Hepatocyte (in vitro differentiated cells): ENCODE measurements around the gene ATP2C2. TPM values are rescaled to one million over a fixed set of nuclear protein-coding genes. Genes with fewer than 3 reads are reported as not detected.

Source experiments
- DNase-seq: peaks from one replicate; pipeline ENCODE4 v3.0.0-alpha.2; 2016; ENCODE audit warnings: low spot score
- H2AFZ ChIP-seq: fragments of 200-600 bp; sonication (generic); 2 replicates; pipeline ENCODE4 v1.6.0; 2016; ENCODE audit warnings: antibody characterized with exemption, mild to moderate bottlenecking
- H3K27ac ChIP-seq: fragments of 200-600 bp; sonication (generic); 2 replicates; pipeline ENCODE4 v1.5.1; 2016; ENCODE audit warnings: mild to moderate bottlenecking
- H3K27me3 ChIP-seq: fragments of 200-600 bp; sonication (generic); 2 replicates; pipeline ENCODE4 v1.6.1; 2016
- H3K36me3 ChIP-seq: fragments of 200-600 bp; sonication (generic); replicated peaks from 2 replicates; pipeline ENCODE4 v1.5.1; 2016; ENCODE audit warnings: low read depth; ENCODE audit not compliant: insufficient read depth
- H3K4me1 ChIP-seq: fragments of 200-600 bp; sonication (generic); 2 replicates; pipeline ENCODE4 v1.5.1; 2016; ENCODE audit warnings: mild to moderate bottlenecking, moderate library complexity; ENCODE audit not compliant: insufficient read depth
- H3K4me2 ChIP-seq: fragments of 200-600 bp; sonication (generic); 2 replicates; pipeline ENCODE4 v1.6.0; 2016
- H3K4me3 ChIP-seq: fragments of 200-600 bp; sonication (generic); 2 replicates; pipeline ENCODE4 v1.5.1; 2016; ENCODE audit warnings: mild to moderate bottlenecking
- H3K79me2 ChIP-seq: fragments of 200-600 bp; sonication (generic); 2 replicates; pipeline ENCODE4 v1.6.0; 2017; ENCODE audit warnings: mild to moderate bottlenecking
- H3K9me2 ChIP-seq: fragments of 200-600 bp; sonication (generic); replicated peaks from 2 replicates; pipeline ENCODE4 v1.6.0; 2017; ENCODE audit warnings: mild to moderate bottlenecking; ENCODE audit not compliant: insufficient read depth
- H3K9me3 ChIP-seq: fragments of 200-600 bp; sonication (generic); 2 replicates; pipeline ENCODE4 v1.5.1; 2016; ENCODE audit warnings: low read depth, mild to moderate bottlenecking
- H4K20me1 ChIP-seq: fragments of 200-600 bp; sonication (generic); 2 replicates; pipeline ENCODE4 v1.6.0; 2016; ENCODE audit warnings: mild to moderate bottlenecking; ENCODE audit not compliant: insufficient read depth, poor library complexity, severe bottlenecking
- EZH2 ChIP-seq: fragments of 200-600 bp; sonication (generic); IDR thresholded peaks from 2 replicates; pipeline ENCODE4 v1.6.1; 2016; ENCODE audit warnings: antibody characterized with exemption, mild to moderate bottlenecking, borderline replicate concordance
- EZH2phosphoT487 ChIP-seq: fragments of 200-600 bp; sonication (generic); IDR thresholded peaks from one replicate; pipeline ENCODE4 v1.6.1; 2018; ENCODE audit warnings: antibody characterized with exemption, mild to moderate bottlenecking, low read depth, moderate library complexity; ENCODE audit not compliant: unreplicated experiment, severe bottlenecking
- WGBS: methylation state at CpG from one replicate; pipeline ENCODE4 v1.1.6; 2016; ENCODE audit warnings: low lambda C conversion rate; ENCODE audit errors: missing lambda C conversion rate; 5-methylcytosine and 5-hydroxymethylcytosine counted together
- polyA plus RNA-seq: library from polyadenylated mRNA; unstranded; fragments of >200 nt; fragmentation: Nextera tagmentation; extraction: Ambion mirVana; gene quantifications from 2 replicates; pipeline ENCODE4 v1.2.1, GENCODE V29; 2016
- total RNA-seq: library from RNA; depleted of rRNA; stranded (reverse); fragments of >200 nt; gene quantifications from 2 replicates; pipeline ENCODE4 v1.2.3, GENCODE V29; 2014
- TF ChIP-seq, protein P1 (sequence below): fragments of 200-600 bp; sonication (generic); IDR thresholded peaks from 2 replicates; pipeline ENCODE4 v1.5.1; 2016; ENCODE audit warnings: antibody characterized with exemption, mild to moderate bottlenecking; ENCODE audit not compliant: poor library complexity

ATP2C2 gene
- total and polyA plus RNA-seq, 2 experiments from 2014 or later, result 6.0 to 6.8 TPM

DNA sequence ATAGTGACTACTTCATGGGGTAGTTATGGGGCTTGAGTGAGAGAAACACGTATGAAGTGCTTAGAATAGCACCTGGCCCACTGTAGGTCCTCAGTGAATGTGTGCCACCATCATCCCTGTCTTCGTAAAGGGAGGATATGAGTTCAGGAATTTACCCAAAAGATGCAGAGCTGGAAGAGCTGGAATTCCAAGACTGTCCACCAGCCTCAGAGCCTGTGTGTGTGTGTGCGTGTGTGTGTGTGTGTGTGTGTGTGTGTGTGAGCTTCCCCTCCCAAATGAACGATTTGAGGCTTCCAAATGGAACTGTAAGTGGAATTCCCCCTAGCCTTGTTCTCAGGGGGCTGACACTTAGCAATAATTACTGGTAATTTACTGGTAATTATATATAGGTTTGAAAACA lies 46.4 kb upstream of the ATP2C2 start:
- Histone ChIP-seq H3K4me1 (no peaks in the 10 kb centered on the region), H3K9me2 (no peaks in the 10 kb centered on the region), H2AFZ (no peak overlapping the region), H4K20me1 (no peaks in the 10 kb centered on the region), H3K36me3 (no peaks in the 10 kb centered on the region), H3K27ac (no peak overlapping the region), H3K4me3 (no peak overlapping the region), H3K4me2 (no peak overlapping the region), H3K9me3 (no peaks in the 10 kb centered on the region), H3K79me2 (no peaks in the 10 kb centered on the region), H3K27me3 (no peaks in the 10 kb centered on the region)
- no peak for DNase-seq
- 71% methylated on average over 4 of the region's 4 CpGs for WGBS
- no peak for TF ChIP-seq EZH2phosphoT487
- TF ChIP-seq, protein P1, sequence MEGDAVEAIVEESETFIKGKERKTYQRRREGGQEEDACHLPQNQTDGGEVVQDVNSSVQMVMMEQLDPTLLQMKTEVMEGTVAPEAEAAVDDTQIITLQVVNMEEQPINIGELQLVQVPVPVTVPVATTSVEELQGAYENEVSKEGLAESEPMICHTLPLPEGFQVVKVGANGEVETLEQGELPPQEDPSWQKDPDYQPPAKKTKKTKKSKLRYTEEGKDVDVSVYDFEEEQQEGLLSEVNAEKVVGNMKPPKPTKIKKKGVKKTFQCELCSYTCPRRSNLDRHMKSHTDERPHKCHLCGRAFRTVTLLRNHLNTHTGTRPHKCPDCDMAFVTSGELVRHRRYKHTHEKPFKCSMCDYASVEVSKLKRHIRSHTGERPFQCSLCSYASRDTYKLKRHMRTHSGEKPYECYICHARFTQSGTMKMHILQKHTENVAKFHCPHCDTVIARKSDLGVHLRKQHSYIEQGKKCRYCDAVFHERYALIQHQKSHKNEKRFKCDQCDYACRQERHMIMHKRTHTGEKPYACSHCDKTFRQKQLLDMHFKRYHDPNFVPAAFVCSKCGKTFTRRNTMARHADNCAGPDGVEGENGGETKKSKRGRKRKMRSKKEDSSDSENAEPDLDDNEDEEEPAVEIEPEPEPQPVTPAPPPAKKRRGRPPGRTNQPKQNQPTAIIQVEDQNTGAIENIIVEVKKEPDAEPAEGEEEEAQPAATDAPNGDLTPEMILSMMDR, result no peak
- no peak for TF ChIP-seq EZH2

- TF ChIP-seq EZH2 (no peak), EZH2phosphoT487 (no peak)
- TF ChIP-seq, protein P1, result no peak
- Histone ChIP-seq H3K27me3 (no peaks in the 10 kb centered on the region), H2AFZ (no peak overlapping the region), H3K4me2 (no peak overlapping the region), H3K36me3 (no peaks in the 10 kb centered on the region), H3K9me2 (no peaks in the 10 kb centered on the region), H3K27ac (no peak overlapping the region), H3K79me2 (no peaks in the 10 kb centered on the region), H3K4me1 (no peaks in the 10 kb centered on the region), H4K20me1 (no peaks in the 10 kb centered on the region), H3K9me3 (no peaks in the 10 kb centered on the region), H3K4me3 (no peak overlapping the region)
- WGBS, result 91% methylated on average over 4 of the region's 4 CpGs
- DNase-seq, result no peak
These were observed 45.6 kb upstream of the ATP2C2 start for GRCh38 chr16:84322749-84323148.

- H3K27ac ChIP-seq, result no peak overlapping the region
- TF ChIP-seq EZH2 (no peak), EZH2phosphoT487 (no peak)
- TF ChIP-seq, protein P1, result no peak
- no peaks in the 10 kb centered on the region for H3K79me2 ChIP-seq
- H3K4me2 ChIP-seq, result no peak overlapping the region
- H3K4me3 ChIP-seq, result no peak overlapping the region
- WGBS, result 95% methylated on average over 7 of the region's 7 CpGs
- H3K9me3 ChIP-seq, result no peaks in the 10 kb centered on the region
- H4K20me1 ChIP-seq, result no peaks in the 10 kb centered on the region
- H3K4me1 ChIP-seq, result no peaks in the 10 kb centered on the region
- H2AFZ ChIP-seq, result no peak overlapping the region
- DNase-seq, result no peak
- no peaks in the 10 kb centered on the region for H3K36me3 ChIP-seq
- H3K27me3 ChIP-seq, result no peaks in the 10 kb centered on the region
- H3K9me2 ChIP-seq, result no peaks in the 10 kb centered on the region
These were observed 44.7 kb upstream of the ATP2C2 start for GRCh38 chr16:84323606-84324005.
